H1 (cell line): ENCODE data around the gene TEX26. TPM values are rescaled to one million over a fixed set of nuclear protein-coding genes. Genes with fewer than 3 reads are reported as not detected.
A peak's percentile ranks its signal among the peaks of the same experiment; 100 is the strongest.

Source experiments
- CTCF ChIA-PET: fragments of 300-600 bp; sonication (Branson Sonifier 250); formaldehyde crosslinking; loops from one replicate; lab custom pipeline; 2021; ENCODE audit not compliant: partially characterized antibody; lab: Charles Lee
- POLR2A ChIA-PET: fragments of 300-600 bp; sonication (Branson Sonifier 250); formaldehyde crosslinking; loops from one replicate; lab custom pipeline; 2021; ENCODE audit warnings: inconsistent platforms; ENCODE audit not compliant: partially characterized antibody; lab: Charles Lee
- DNase-seq, 2 experiments: peaks; one replicate each; pipeline versions ENCODE4 v3.0.0 to v3.0.0-alpha.2; 2010 to 2022; ENCODE audit warnings: low spot score in 2 of 2, low read depth in 1 of 2, mixed read lengths in 1 of 2
- FAIRE-seq: peaks from 2 replicates; lab custom pipeline; 2011; peaks lifted over from hg19 to GRCh38; lab: Jason Lieb, UNC
- H2AFZ ChIP-seq: 2 replicates; pipeline ENCODE4 v1.8.1; 2012; ENCODE audit warnings: low read length, inconsistent platforms
- H2AK5ac ChIP-seq: 2 replicates; pipeline ENCODE4 v1.6.1; 2013; ENCODE audit warnings: low read depth, low read length
- H2BK120ac ChIP-seq: replicated peaks from 2 replicates; pipeline ENCODE3; 2013; ENCODE audit warnings: low read depth, low read length, inconsistent platforms
- H2BK12ac ChIP-seq: 2 replicates; pipeline ENCODE4 v1.6.1; 2013; ENCODE audit warnings: low read depth, low read length
- H2BK15ac ChIP-seq: 2 replicates; pipeline ENCODE4 v1.6.1; 2013; ENCODE audit warnings: low read length
- H2BK20ac ChIP-seq: 2 replicates; pipeline ENCODE4 v1.6.1; 2013; ENCODE audit warnings: low read length
- H2BK5ac ChIP-seq: 2 replicates; pipeline ENCODE4 v1.6.1; 2013; ENCODE audit warnings: low read depth, low read length
- H3K14ac ChIP-seq: 2 replicates; pipeline ENCODE4 v1.6.1; 2013; ENCODE audit warnings: inconsistent platforms; ENCODE audit not compliant: insufficient read length
- H3K18ac ChIP-seq: 2 replicates; pipeline ENCODE4 v1.6.1; 2013; ENCODE audit warnings: low read length; ENCODE audit errors: extremely low read depth
- H3K23ac ChIP-seq: 2 replicates; pipeline ENCODE4 v1.6.1; 2013; ENCODE audit warnings: inconsistent platforms; ENCODE audit not compliant: insufficient read length
- H3K23me2 ChIP-seq: 2 replicates; pipeline ENCODE4 v1.6.1; 2013; ENCODE audit warnings: low read depth, low read length
- H3K27ac ChIP-seq: 2 replicates; pipeline ENCODE4 v1.6.1; 2011; ENCODE audit warnings: low read depth, low read length, inconsistent platforms
- H3K27me3 ChIP-seq, 4 experiments: replicated peaks in 1 of 4; 1 replicate in 1 of 4; 2 replicates in 3 of 4; pipeline versions ENCODE4 v1.6.1 to v1.8.1; 2011 to 2013; ENCODE audit warnings: low read length in 3 of 4, mild to moderate bottlenecking in 3 of 4, inconsistent platforms in 2 of 4, mixed read lengths in 2 of 4, moderate library complexity in 1 of 4; ENCODE audit not compliant: control insufficient read depth in 3 of 4, insufficient read depth in 3 of 4; ENCODE audit errors: extremely low read depth in 1 of 4
- H3K36me3 ChIP-seq, 4 experiments: 2 replicates each; pipeline versions ENCODE4 v1.6.1 to v1.8.1; 2011 to 2013; ENCODE audit warnings: mild to moderate bottlenecking in 4 of 4, low read length in 3 of 4, moderate library complexity in 2 of 4, control low read depth in 1 of 4, inconsistent platforms in 1 of 4; ENCODE audit not compliant: insufficient read depth in 4 of 4, control insufficient read depth in 2 of 4
- H3K4ac ChIP-seq: replicated peaks from 2 replicates; pipeline ENCODE3; 2013; ENCODE audit warnings: low read length, low read depth, mixed read lengths, inconsistent platforms; ENCODE audit not compliant: insufficient read length
- H3K4me1 ChIP-seq, 4 experiments: replicated peaks in 1 of 4; 1 replicate in 1 of 4; 2 replicates in 3 of 4; pipeline versions ENCODE4 v1.6.1 to v1.8.1; 2011 to 2013; ENCODE audit warnings: low read length in 3 of 4, inconsistent platforms in 2 of 4, mixed read lengths in 1 of 4; ENCODE audit not compliant: insufficient read depth in 4 of 4, control insufficient read depth in 3 of 4
- H3K4me2 ChIP-seq, 2 experiments: 2 replicates each; pipeline versions ENCODE4 v1.6.1 to v1.8.1; 2011 to 2013; ENCODE audit warnings: low read depth in 2 of 2, low read length in 2 of 2, control low read depth in 1 of 2, inconsistent platforms in 1 of 2, mild to moderate bottlenecking in 1 of 2; ENCODE audit not compliant: insufficient read depth in 1 of 2
- H3K4me3 ChIP-seq, 4 experiments: fragments of 200-600, 300-600 bp in 1 of 4; sonication (generic), shearing (Covaris generic), sonication (Bioruptor Twin) in 1 of 4; 2 replicates each; pipeline versions ENCODE4 v1.5.1 to v1.8.1; 2011 to 2016; ENCODE audit warnings: low read length in 4 of 4, low read depth in 3 of 4, control low read depth in 2 of 4, inconsistent platforms in 2 of 4, mild to moderate bottlenecking in 2 of 4, mixed read lengths in 1 of 4, moderate library complexity in 1 of 4; ENCODE audit not compliant: insufficient read depth in 2 of 4; ENCODE audit errors: extremely low read depth in 1 of 4
- H3K56ac ChIP-seq: replicated peaks from 2 replicates; pipeline ENCODE3; 2013; ENCODE audit warnings: low read depth, mild to moderate bottlenecking, mixed read lengths, low read length, inconsistent platforms; ENCODE audit not compliant: insufficient read length
- H3K79me1 ChIP-seq: 2 replicates; pipeline ENCODE4 v1.6.1; 2013; ENCODE audit warnings: low read depth, low read length, control low read depth
- H3K79me2 ChIP-seq, 2 experiments: 2 replicates each; pipeline versions ENCODE4 v1.6.1 to v1.8.1; 2012 to 2013; ENCODE audit warnings: low read length in 2 of 2, mild to moderate bottlenecking in 2 of 2, inconsistent platforms in 1 of 2; ENCODE audit not compliant: insufficient read depth in 2 of 2, control insufficient read depth in 1 of 2
- H3K9ac ChIP-seq, 4 experiments: replicated peaks in 1 of 4; 1 replicate in 1 of 4; 2 replicates in 3 of 4; pipeline versions ENCODE4 v1.6.1 to v1.8.1; 2011 to 2013; ENCODE audit warnings: low read depth in 3 of 4, low read length in 3 of 4, control low read depth in 2 of 4, mild to moderate bottlenecking in 2 of 4, moderate library complexity in 2 of 4, inconsistent platforms in 1 of 4; ENCODE audit errors: extremely low read depth in 1 of 4
- H3K9me3 ChIP-seq, 2 experiments: 2 replicates each; pipeline versions ENCODE4 v1.6.1 to v1.8.1; 2012 to 2013; ENCODE audit warnings: mild to moderate bottlenecking in 2 of 2, moderate library complexity in 2 of 2, control low read depth in 1 of 2, inconsistent platforms in 1 of 2, low read depth in 1 of 2, low read length in 1 of 2, mixed read lengths in 1 of 2; ENCODE audit not compliant: insufficient read depth in 2 of 2
- H4K20me1 ChIP-seq, 2 experiments: replicated peaks in 1 of 2; 2 replicates each; pipeline versions ENCODE3 to v1.8.1; 2011 to 2013; ENCODE audit warnings: inconsistent platforms in 2 of 2, low read length in 2 of 2, mild to moderate bottlenecking in 1 of 2; ENCODE audit not compliant: insufficient read depth in 2 of 2, control insufficient read depth in 1 of 2
- H4K5ac ChIP-seq: 2 replicates; pipeline ENCODE4 v1.6.1; 2013; ENCODE audit warnings: low read length, low read depth, mixed read lengths, inconsistent platforms; ENCODE audit not compliant: insufficient read length
- H4K8ac ChIP-seq: 2 replicates; pipeline ENCODE4 v1.8.0; 2013; ENCODE audit warnings: mild to moderate bottlenecking, moderate library complexity, low read length, inconsistent platforms; ENCODE audit not compliant: insufficient read depth; ENCODE audit errors: extremely low read depth
- H4K91ac ChIP-seq: replicated peaks from 2 replicates; pipeline ENCODE3; 2013; ENCODE audit warnings: low read length, mixed read lengths, inconsistent platforms; ENCODE audit not compliant: insufficient read length
- JUND ChIP-seq: IDR thresholded peaks from 2 replicates; pipeline ENCODE4 v1.6.1; 2011; ENCODE audit warnings: mild to moderate bottlenecking, improper control_type of control experiment, low read length
- NANOG ChIP-seq: IDR thresholded peaks from 2 replicates; pipeline ENCODE4 v1.6.1; 2011; ENCODE audit warnings: low read length, low read depth, mild to moderate bottlenecking, inconsistent platforms; ENCODE audit not compliant: insufficient read depth, poor library complexity, severe bottlenecking
- POLR2AphosphoS5 ChIP-seq: IDR thresholded peaks from 2 replicates; pipeline ENCODE4 v1.6.1; 2011; ENCODE audit warnings: low read depth, low read length
- WGBS, 2 experiments: shearing (Covaris generic) in 1 of 2; methylation state at CpG; one replicate each; pipeline versions ENCODE4 v1.1.6 to v1.1.7; 2013 to 2015; ENCODE audit warnings: low lambda C conversion rate in 2 of 2, mixed read lengths in 2 of 2, inconsistent platforms in 1 of 2, low coverage in 1 of 2, missing lambda C conversion rate in 1 of 2; ENCODE audit not compliant: insufficient replicate concordance in 2 of 2, insufficient coverage in 1 of 2, insufficient read length in 1 of 2; ENCODE audit errors: extremely low coverage in 1 of 2, missing lambda C conversion rate in 1 of 2; 5-methylcytosine and 5-hydroxymethylcytosine counted together
- polyA plus RNA-seq, 7 experiments: library from polyadenylated mRNA; depleted of rRNA in 3 of 7; stranded (reverse) in 5 of 7; unstranded in 2 of 7; fragments of >200 nt in 5 of 7; fragments of 200-250 nt in 2 of 7; gene quantifications; 1 replicate in 5 of 7; 2 replicates in 1 of 7; 4 replicates in 1 of 7; pipeline versions ENCODE4 v1.2.1 to v1.2.3, GENCODE V29; 2011 to 2013; ENCODE audit warnings: missing spikeins in 2 of 7, mixed read lengths in 2 of 7
- total RNA-seq: library from RNA; stranded (reverse); fragmentation: NEBNext Ultra II Directional; extraction: Animal tissue kit (Norgen Biotek cat#: 25700); gene quantifications from 2 replicates; pipeline ENCODE4 v1.2.1, GENCODE V29; 2021
- TF ChIP-seq, protein P1 (sequence below): IDR thresholded peaks from 2 replicates; pipeline ENCODE4 v1.6.1; 2012; ENCODE audit warnings: low read length, inconsistent platforms

The TEX26 gene
- total and polyA plus RNA-seq, 2 of the 8 experiments (the other 6 are each of a cell fraction or from before 2014, with no cell fraction given): not detected

DNA sequence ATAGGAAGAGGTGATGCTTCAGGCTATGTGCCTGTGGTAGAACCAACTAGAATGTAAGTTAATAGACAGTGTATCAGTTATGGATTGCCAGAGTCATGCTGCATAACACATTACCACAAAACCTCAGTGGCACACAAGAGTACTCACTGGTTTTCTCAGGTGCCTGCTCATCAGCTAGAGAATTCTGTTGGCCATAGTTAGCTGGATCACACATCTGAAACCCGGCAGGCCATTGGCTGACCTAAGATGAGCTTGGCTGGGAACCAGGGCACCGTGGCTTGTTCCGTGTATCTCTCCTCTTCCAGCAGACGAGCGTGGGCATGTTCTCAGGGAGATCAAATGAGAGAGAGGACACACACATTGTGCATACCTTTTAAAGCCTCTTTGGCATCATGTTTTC is 76.7 kb downstream of the TEX26 start:
- Histone ChIP-seq H3K79me1 (no peaks in the 10 kb centered on the region), H3K27me3 (no peaks in the 10 kb centered on the region), H3K4ac (no peak overlapping the region), H3K4me3 (no peak overlapping the region), H3K79me2 (no peaks in the 10 kb centered on the region), H3K56ac (no peak overlapping the region), H3K23me2 (no peaks in the 10 kb centered on the region), H3K36me3 (no peaks in the 10 kb centered on the region), H3K9ac (no peak overlapping the region), H4K5ac (no peak overlapping the region), H3K9me3 (no peaks in the 10 kb centered on the region), H4K8ac (no peak overlapping the region), H2BK20ac (no peak overlapping the region), H2BK15ac (no peak overlapping the region), H4K20me1 (no peaks in the 10 kb centered on the region), H2BK5ac (no peak overlapping the region), H3K23ac (no peak overlapping the region), H2AFZ (0 out of 2 replicates have a peak overlapping the region, but pooled peaks have one; percentile 14), H2BK12ac (no peak overlapping the region), H3K27ac (no peak overlapping the region), H3K4me1 (peaks cover 2 to 13% (median 9%) of the 10 kb centered on the region in 4 experiments; a peak in 5 of 7 replicates), H2AK5ac (no peak overlapping the region)
- ChIA-PET CTCF (interaction anchor here (3.3 to 3.9 kb wide), 2 partner anchors 30 to 35 kb away, joined by 17 to 21 read pairs; no protein-coding TSS in a partner anchor), POLR2A (no interaction called here)
- WGBS, 2 experiments: 88% methylated on average over 5 of the region's 5 CpGs; no CpG with 5 or more reads in 1 of the 2 experiments
- no peak for FAIRE-seq
- TF ChIP-seq NANOG (no peak), POLR2AphosphoS5 (no peak), JUND (no peak)
- TF ChIP-seq, protein P1, sequence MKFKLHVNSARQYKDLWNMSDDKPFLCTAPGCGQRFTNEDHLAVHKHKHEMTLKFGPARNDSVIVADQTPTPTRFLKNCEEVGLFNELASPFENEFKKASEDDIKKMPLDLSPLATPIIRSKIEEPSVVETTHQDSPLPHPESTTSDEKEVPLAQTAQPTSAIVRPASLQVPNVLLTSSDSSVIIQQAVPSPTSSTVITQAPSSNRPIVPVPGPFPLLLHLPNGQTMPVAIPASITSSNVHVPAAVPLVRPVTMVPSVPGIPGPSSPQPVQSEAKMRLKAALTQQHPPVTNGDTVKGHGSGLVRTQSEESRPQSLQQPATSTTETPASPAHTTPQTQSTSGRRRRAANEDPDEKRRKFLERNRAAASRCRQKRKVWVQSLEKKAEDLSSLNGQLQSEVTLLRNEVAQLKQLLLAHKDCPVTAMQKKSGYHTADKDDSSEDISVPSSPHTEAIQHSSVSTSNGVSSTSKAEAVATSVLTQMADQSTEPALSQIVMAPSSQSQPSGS: no peak
- TF ChIP-seq, all 59 proteins: peak for 0
- no peak for DNase-seq
- Histone ChIP-seq H3K4me2 (no peak overlapping the region), H2BK120ac (no peak overlapping the region), H3K18ac (no peak overlapping the region), H3K14ac (no peak overlapping the region), H4K91ac (no peak overlapping the region)
